Activated B cell treated with CpG ODN at 0.5 μM for 24 hours (primary cell): ENCODE results near the gene CNTNAP2. TPM values are rescaled to one million over a fixed set of nuclear protein-coding genes. Genes with fewer than 3 reads are reported as not detected.

Source experiments
- ATAC-seq: fragments of 200-7000 bp; cut with Tn5 transposase; one replicate; pipeline ENCODE4 v1.10.0; 2021; ENCODE audit warnings: low read depth, mild to moderate bottlenecking, moderate library complexity
- CTCF ChIA-PET: fragments of 350-600 bp; sonication (Branson Sonifier 250); formaldehyde crosslinking; loops from one replicate; lab custom pipeline; 2021; ENCODE audit warnings: antibody characterized with exemption; lab: Charles Lee
- POLR2A ChIA-PET: fragments of 350-600 bp; sonication (Branson Sonifier 250); formaldehyde crosslinking; loops from one replicate; lab custom pipeline; 2021; ENCODE audit warnings: antibody characterized with exemption; lab: Charles Lee
- DNase-seq: peaks from one replicate; pipeline ENCODE4 v3.0.0; 2022
- H3K27ac Mint-ChIP-seq: one replicate; pipeline ENCODE4 v1.8.0; 2020; ENCODE audit warnings: mixed read lengths
- H3K27me3 Mint-ChIP-seq: one replicate; pipeline ENCODE4 v1.8.0; 2021; ENCODE audit warnings: mixed read lengths
- H3K36me3 Mint-ChIP-seq: one replicate; pipeline ENCODE4 v1.8.0; 2021; ENCODE audit warnings: low read depth, mixed read lengths
- H3K4me1 Mint-ChIP-seq: one replicate; pipeline ENCODE4 v1.8.0; 2021; ENCODE audit warnings: mixed read lengths
- H3K4me3 Mint-ChIP-seq: one replicate; pipeline ENCODE4 v1.8.0; 2020; ENCODE audit warnings: mild to moderate bottlenecking, mixed read lengths
- H3K9me3 Mint-ChIP-seq: one replicate; pipeline ENCODE4 v1.8.0; 2020; ENCODE audit warnings: mixed read lengths
- CTCF ChIP-seq: fragments of 200-600 bp; IDR thresholded peaks from one replicate; pipeline ENCODE4 v1.8.0; 2022; ENCODE audit warnings: antibody characterized with exemption, mild to moderate bottlenecking
- intact Hi-C: fragments of 100-400 bp; cut with micrococcal nuclease; formaldehyde crosslinking; loops from one replicate; pipeline ENCODE4 v1.15.1; 2024
- total RNA-seq: library from RNA; stranded (reverse); gene quantifications from 2 replicates; pipeline ENCODE4 v1.2.3, GENCODE V29; 2022

CNTNAP2 gene
- total RNA-seq, 1 donor from 2014 or later, result 0.84 TPM

- POLR2A ChIA-PET, result no interaction called here
- CTCF ChIA-PET, result no interaction called here
- Mint-ChIP-seq H3K4me3 (no peak overlapping the region), H3K9me3 (peaks cover 12% of the 10 kb centered on the region), H3K27me3 (no peaks in the 10 kb centered on the region), H3K27ac (no peak overlapping the region), H3K4me1 (no peaks in the 10 kb centered on the region), H3K36me3 (no peaks in the 10 kb centered on the region)
- ATAC-seq, result no peak
- no peak for DNase-seq
- TF ChIP-seq CTCF, result no peak
- intact Hi-C loops, result no loop called here
Measured at GRCh38 chr7:146331369-146331768, 214.8 kb downstream of the CNTNAP2 start.

- ATAC-seq, result no peak
- no peaks in the 10 kb centered on the region for H3K36me3 Mint-ChIP-seq
- H3K27me3 Mint-ChIP-seq, result no peaks in the 10 kb centered on the region
- H3K27ac Mint-ChIP-seq, result no peak overlapping the region
- ChIA-PET POLR2A (no interaction called here), CTCF (no interaction called here)
- H3K4me3 Mint-ChIP-seq, result no peak overlapping the region
- H3K4me1 Mint-ChIP-seq, result no peaks in the 10 kb centered on the region
- H3K9me3 Mint-ChIP-seq, result no peaks in the 10 kb centered on the region
- no peak for DNase-seq
- intact Hi-C loops, result no loop called here
- TF ChIP-seq CTCF, result no peak
Measured at GRCh38 chr7:146345251-146345650, 228.7 kb downstream of the CNTNAP2 start.

- no peak for ATAC-seq
- H3K27me3 Mint-ChIP-seq, result no peaks in the 10 kb centered on the region
- H3K4me1 Mint-ChIP-seq, result no peaks in the 10 kb centered on the region
- ChIA-PET POLR2A (no interaction called here), CTCF (no interaction called here)
- no peak overlapping the region for H3K4me3 Mint-ChIP-seq
- no peak for DNase-seq
- no peak overlapping the region for H3K27ac Mint-ChIP-seq
- H3K36me3 Mint-ChIP-seq, result no peaks in the 10 kb centered on the region
- intact Hi-C loops, result no loop called here
- H3K9me3 Mint-ChIP-seq, result no peaks in the 10 kb centered on the region
- TF ChIP-seq CTCF, result no peak
Measured at GRCh38 chr7:146346096-146346495, 229.5 kb downstream of the CNTNAP2 start.

- Mint-ChIP-seq H3K4me3 (no peak overlapping the region), H3K27me3 (no peaks in the 10 kb centered on the region), H3K27ac (no peak overlapping the region), H3K36me3 (no peaks in the 10 kb centered on the region), H3K4me1 (no peaks in the 10 kb centered on the region), H3K9me3 (peaks cover 4% of the 10 kb centered on the region)
- ATAC-seq, result no peak
- intact Hi-C loops, result no loop called here
- no peak for DNase-seq
- no peak for TF ChIP-seq CTCF
- ChIA-PET CTCF (no interaction called here), POLR2A (no interaction called here)
Measured at GRCh38 chr7:146355216-146355615, 238.6 kb downstream of the CNTNAP2 start.

DNA sequence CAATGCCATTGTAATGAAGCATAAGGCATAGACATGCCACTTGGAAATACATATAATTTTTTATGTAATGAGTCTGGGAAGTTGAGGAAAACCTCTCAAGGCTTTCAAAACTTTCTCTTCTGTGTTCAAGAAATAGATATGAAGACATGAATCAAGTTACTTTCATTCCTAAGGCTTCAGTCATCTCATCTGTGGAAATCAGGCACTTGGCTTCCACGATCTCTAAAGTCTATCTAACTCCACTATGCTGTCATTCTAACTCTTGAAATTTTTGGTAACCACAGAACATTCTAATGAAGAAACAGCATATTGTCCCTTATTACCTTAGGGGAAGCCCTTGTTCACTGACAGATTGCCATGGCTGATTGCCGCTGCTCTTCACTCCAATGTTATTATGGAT lies 242.6 kb downstream of the CNTNAP2 start:
- ChIA-PET CTCF (no interaction called here), POLR2A (no interaction called here)
- H3K4me1 Mint-ChIP-seq, result no peaks in the 10 kb centered on the region
- H3K36me3 Mint-ChIP-seq, result no peaks in the 10 kb centered on the region
- H3K4me3 Mint-ChIP-seq, result no peak overlapping the region
- H3K27me3 Mint-ChIP-seq, result no peaks in the 10 kb centered on the region
- no peak for ATAC-seq
- intact Hi-C loops, result no loop called here
- H3K9me3 Mint-ChIP-seq, result peaks cover 5% of the 10 kb centered on the region
- H3K27ac Mint-ChIP-seq, result no peak overlapping the region
- no peak for DNase-seq
- no peak for TF ChIP-seq CTCF
